HepG2 (cell line): ENCODE results near the gene SLC9A4. TPM values are rescaled to one million over a fixed set of nuclear protein-coding genes. Genes with fewer than 3 reads are reported as not detected.

Experiments used
- ATAC-seq: fragments of 200-7000 bp; cut with Tn5 transposase; 3 replicates; pipeline ENCODE4 v1.9.1; 2020; ENCODE audit warnings: mild to moderate bottlenecking, moderate library complexity
- BruUV-seq: library from RNA; stranded (reverse); fragments of 400-500 nt; replicated peaks from 2 replicates; lab custom pipeline; 2021; lab: Mats Ljungman, UMichigan
- CTCF ChIA-PET: fragments of 300-600 bp; formaldehyde crosslinking; extraction: SDS; loops from one replicate; lab custom pipeline; 2021; ENCODE audit warnings: low total read pairs, inconsistent platforms, low intra/inter-chr PET ratio; lab: Yijun Ruan, JAX
- POLR2A ChIA-PET: fragments of 350-600 bp; sonication (Branson Sonifier 250); formaldehyde crosslinking; loops from one replicate; lab custom pipeline; 2020; ENCODE audit warnings: antibody characterized with exemption, inconsistent platforms; lab: Yijun Ruan, JAX
- DNase-seq: peaks from one replicate; pipeline ENCODE4 v3.0.0-alpha.2; 2015; ENCODE audit warnings: low spot score
- FAIRE-seq: peaks from 3 replicates; lab custom pipeline; 2011; peaks lifted over from hg19 to GRCh38; lab: Jason Lieb, UNC
- H2AFZ ChIP-seq: one replicate; pipeline ENCODE4 v1.6.1; 2011; ENCODE audit warnings: low read length, inconsistent platforms
- H3K27ac ChIP-seq: fragments of 300-600 bp; 3 replicates; pipeline ENCODE4 v1.8.0; 2011; ENCODE audit warnings: mixed run types, mild to moderate bottlenecking, mixed read lengths, low read length, inconsistent platforms; ENCODE audit not compliant: insufficient read depth; ENCODE audit errors: extremely low read length
- H3K27me3 ChIP-seq, 2 experiments: fragments of 200-600 bp in 1 of 2; 2 replicates in 1 of 2; 3 replicates in 1 of 2; pipeline versions ENCODE4 v1.6.0 to v1.8.0; 2011; ENCODE audit warnings: low read length in 2 of 2, mild to moderate bottlenecking in 2 of 2, moderate library complexity in 2 of 2, inconsistent platforms in 1 of 2; ENCODE audit not compliant: insufficient read depth in 2 of 2, control insufficient read depth in 1 of 2
- H3K36me3 ChIP-seq, 2 experiments: fragments of 200-600 bp in 1 of 2; replicated peaks in 1 of 2; 2 replicates in 1 of 2; 3 replicates in 1 of 2; pipeline versions ENCODE4 v1.5.1 to v1.8.0; 2011; ENCODE audit warnings: low read length in 2 of 2, inconsistent platforms in 1 of 2; ENCODE audit not compliant: insufficient read depth in 2 of 2, control insufficient read depth in 1 of 2
- H3K4me1 ChIP-seq: 2 replicates; pipeline ENCODE4 v1.5.1; 2012; ENCODE audit warnings: low read length, inconsistent platforms; ENCODE audit not compliant: insufficient read depth
- H3K4me2 ChIP-seq: 2 replicates; pipeline ENCODE4 v1.6.0; 2011; ENCODE audit warnings: low read depth, low read length, inconsistent platforms
- H3K4me3 ChIP-seq, 3 experiments: fragments of 200-600 bp in 1 of 3; sonication (generic), shearing (Covaris generic) in 1 of 3; replicated peaks in 1 of 3; 2 replicates each; pipeline ENCODE4 v1.5.1; 2011 to 2016; ENCODE audit warnings: low read length in 3 of 3, inconsistent platforms in 2 of 3, low read depth in 2 of 3, mild to moderate bottlenecking in 2 of 3, control low read depth in 1 of 3, mixed read lengths in 1 of 3; ENCODE audit not compliant: insufficient read depth in 1 of 3
- H3K79me2 ChIP-seq: one replicate; pipeline ENCODE4 v1.6.1; 2011; ENCODE audit warnings: low read length, inconsistent platforms; ENCODE audit not compliant: insufficient read depth
- H3K9ac ChIP-seq: 2 replicates; pipeline ENCODE4 v1.6.0; 2011; ENCODE audit warnings: mild to moderate bottlenecking, low read depth, low read length, inconsistent platforms; ENCODE audit not compliant: insufficient read depth
- H3K9me3 ChIP-seq: 2 replicates; pipeline ENCODE4 v1.5.1; 2012; ENCODE audit warnings: mild to moderate bottlenecking, low read length
- H4K20me1 ChIP-seq: 2 replicates; pipeline ENCODE4 v1.6.0; 2011; ENCODE audit warnings: inconsistent platforms, mild to moderate bottlenecking, low read length, moderate library complexity; ENCODE audit not compliant: insufficient read depth
- FOXM1 ChIP-seq: sonication (generic); formaldehyde crosslinking; IDR thresholded peaks from 2 replicates; pipeline ENCODE4 v1.5.0; 2020; ENCODE audit warnings: missing genetic modification reagents
- HNRNPK ChIP-seq: fragments of 200-400 bp; formaldehyde crosslinking; IDR thresholded peaks from 2 replicates; pipeline ENCODE4 v1.6.1; 2018; ENCODE audit warnings: low read length, low read depth, moderate library complexity, mild to moderate bottlenecking; ENCODE audit not compliant: poor library complexity, severe bottlenecking
- NR2C2 ChIP-seq: sonication (generic); formaldehyde crosslinking; IDR thresholded peaks from 2 replicates; pipeline ENCODE4 v1.4.0; 2020; ENCODE audit warnings: missing genetic modification reagents, mild to moderate bottlenecking, moderate library complexity, borderline replicate concordance
- SMC3 ChIP-seq: IDR thresholded peaks from 2 replicates; pipeline ENCODE4 v1.6.1; 2011; ENCODE audit warnings: low read length, improper control_type of control experiment
- U2AF1 ChIP-seq: fragments of 200-400 bp; formaldehyde crosslinking; optimal IDR thresholded peaks from 2 replicates; pipeline ENCODE3; 2017; ENCODE audit warnings: mild to moderate bottlenecking, low read depth, low read length
- ZNF225 ChIP-seq: sonication (generic); formaldehyde crosslinking; IDR thresholded peaks from 2 replicates; pipeline ENCODE4 v1.4.0; 2020; ENCODE audit warnings: mild to moderate bottlenecking, missing genetic modification reagents
- ZNF256 ChIP-seq: sonication (generic); formaldehyde crosslinking; conservative IDR thresholded peaks from 2 replicates; pipeline ENCODE4 v1.4.0; 2020; ENCODE audit warnings: missing genetic modification reagents
- ZNF292 ChIP-seq: sonication (generic); formaldehyde crosslinking; IDR thresholded peaks from 2 replicates; pipeline ENCODE4 v1.8.1; 2022; ENCODE audit warnings: mild to moderate bottlenecking, low read depth, missing genetic modification reagents, borderline replicate concordance
- ZNF567 ChIP-seq: sonication (generic); formaldehyde crosslinking; IDR thresholded peaks from 2 replicates; pipeline ENCODE4 v1.8.1; 2023; ENCODE audit warnings: mild to moderate bottlenecking, missing genetic modification reagents, borderline replicate concordance
- WGBS: methylation state at CpG from one replicate; pipeline ENCODE4 v1.1.6; 2017; ENCODE audit warnings: low lambda C conversion rate; 5-methylcytosine and 5-hydroxymethylcytosine counted together
- in situ Hi-C: cut with HindIII; loops from 2 replicates; pipeline ENCODE4 v1.10.0; 2017; ENCODE audit warnings: low pct_unique_long_range_greater_than_20kb; ENCODE audit not compliant: extremely low pct_ligation_motif_present
- intact Hi-C: fragments of 100-400 bp; cut with micrococcal nuclease; formaldehyde crosslinking; loops from one replicate; pipeline ENCODE4 v1.10.0; 2022; ENCODE audit not compliant: unreplicated experiment
- polyA plus RNA-seq, 8 experiments: library from polyadenylated mRNA; depleted of rRNA in 3 of 8; stranded (reverse) in 7 of 8; unstranded in 1 of 8; fragments of >200 nt; fragmentation: Illumina TruSeq in 4 of 8; extraction: Trizol in 4 of 8; gene quantifications; 2 replicates each; pipeline versions ENCODE4 v1.2.1 to v1.2.3, GENCODE V29; 2011 to 2016; ENCODE audit warnings: low read depth in 4 of 8, missing spikeins in 1 of 8, mixed read lengths in 1 of 8; ENCODE audit not compliant: insufficient read depth in 1 of 8
- total RNA-seq, 5 experiments: library from RNA; depleted of rRNA; stranded (reverse); fragments of >200 nt; fragmentation: Illumina TruSeq; extraction: Trizol; gene quantifications; 2 replicates each; pipeline ENCODE4 v1.2.3, GENCODE V29; 2016; ENCODE audit warnings: low read depth in 1 of 5
- TF ChIP-seq, protein P1 (sequence below): sonication (generic); formaldehyde crosslinking; IDR thresholded peaks from 2 replicates; pipeline ENCODE4 v1.5.1; 2020; ENCODE audit warnings: mild to moderate bottlenecking, missing genetic modification reagents, moderate library complexity
- TF ChIP-seq, protein P2 (sequence below): IDR thresholded peaks from 2 replicates; pipeline ENCODE4 v1.6.1; 2016; ENCODE audit warnings: low read depth, control low read depth

SLC9A4 gene
- total and polyA plus RNA-seq, 2 of the 13 experiments (the other 11 are each of a cell fraction or from before 2014, with no cell fraction given): not detected

DNA sequence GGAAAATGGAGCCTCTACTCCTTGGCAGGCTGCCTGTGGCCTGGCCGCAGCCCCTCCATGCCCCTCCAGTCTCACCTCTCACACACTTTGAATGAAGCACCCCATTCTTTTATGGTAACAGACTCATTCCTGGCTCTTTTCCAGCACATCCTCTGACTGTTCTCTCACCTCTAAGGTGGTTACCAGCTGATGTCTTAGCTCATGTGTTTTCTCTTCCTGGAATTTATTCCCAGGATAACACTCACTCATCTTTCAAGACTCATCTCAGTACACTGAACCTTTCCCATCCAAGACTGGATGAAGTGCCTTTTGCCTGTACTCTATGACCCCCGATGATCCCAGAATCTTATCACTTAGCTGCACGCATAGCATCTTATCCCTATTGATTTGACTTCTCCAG, 50.6 kb downstream of the SLC9A4 start:
- intact Hi-C loops (loop anchor here (5.0 kb wide), 1 partner anchor 279 kb away; no protein-coding TSS in a partner anchor), in situ Hi-C loops (no loop called here)
- 50% methylated on average over 3 of the region's 3 CpGs for WGBS
- H3K4me3 ChIP-seq: no peak overlapping the region
- ATAC-seq (no peak), FAIRE-seq (no peak), DNase-seq (no peak)
- H2AFZ ChIP-seq: no peak overlapping the region
- H4K20me1 ChIP-seq: no peaks in the 10 kb centered on the region
- H3K9ac ChIP-seq: no peak overlapping the region
- H3K4me2 ChIP-seq: no peak overlapping the region
- no peaks in the 10 kb centered on the region for H3K79me2 ChIP-seq
- no peaks in the 10 kb centered on the region; a peak in 1 of 5 replicates for H3K27me3 ChIP-seq
- H3K27ac ChIP-seq: no peak overlapping the region
- no TSS peak for BruUV-seq
- H3K4me1 ChIP-seq: peaks cover 16% of the 10 kb centered on the region
- TF ChIP-seq ZNF292 (CRISPR knock-in tag) (no peak), HNRNPK (no peak), ZNF256 (CRISPR knock-in tag) (no peak), NR2C2 (CRISPR knock-in tag) (no peak), FOXM1 (CRISPR knock-in tag) (no peak), SMC3 (no peak), U2AF1 (no peak), ZNF225 (CRISPR knock-in tag) (no peak), ZNF567 (no peak)
- TF ChIP-seq, protein P1, sequence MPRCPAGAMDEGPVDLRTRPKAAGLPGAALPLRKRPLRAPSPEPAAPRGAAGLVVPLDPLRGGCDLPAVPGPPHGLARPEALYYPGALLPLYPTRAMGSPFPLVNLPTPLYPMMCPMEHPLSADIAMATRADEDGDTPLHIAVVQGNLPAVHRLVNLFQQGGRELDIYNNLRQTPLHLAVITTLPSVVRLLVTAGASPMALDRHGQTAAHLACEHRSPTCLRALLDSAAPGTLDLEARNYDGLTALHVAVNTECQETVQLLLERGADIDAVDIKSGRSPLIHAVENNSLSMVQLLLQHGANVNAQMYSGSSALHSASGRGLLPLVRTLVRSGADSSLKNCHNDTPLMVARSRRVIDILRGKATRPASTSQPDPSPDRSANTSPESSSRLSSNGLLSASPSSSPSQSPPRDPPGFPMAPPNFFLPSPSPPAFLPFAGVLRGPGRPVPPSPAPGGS (CRISPR knock-in tag): no peak
- TF ChIP-seq, protein P2, sequence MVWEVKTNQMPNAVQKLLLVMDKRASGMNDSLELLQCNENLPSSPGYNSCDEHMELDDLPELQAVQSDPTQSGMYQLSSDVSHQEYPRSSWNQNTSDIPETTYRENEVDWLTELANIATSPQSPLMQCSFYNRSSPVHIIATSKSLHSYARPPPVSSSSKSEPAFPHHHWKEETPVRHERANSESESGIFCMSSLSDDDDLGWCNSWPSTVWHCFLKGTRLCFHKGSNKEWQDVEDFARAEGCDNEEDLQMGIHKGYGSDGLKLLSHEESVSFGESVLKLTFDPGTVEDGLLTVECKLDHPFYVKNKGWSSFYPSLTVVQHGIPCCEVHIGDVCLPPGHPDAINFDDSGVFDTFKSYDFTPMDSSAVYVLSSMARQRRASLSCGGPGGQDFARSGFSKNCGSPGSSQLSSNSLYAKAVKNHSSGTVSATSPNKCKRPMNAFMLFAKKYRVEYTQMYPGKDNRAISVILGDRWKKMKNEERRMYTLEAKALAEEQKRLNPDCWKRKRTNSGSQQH: no peak
- ChIA-PET POLR2A (no interaction called here), CTCF (no interaction called here)
- H3K36me3 ChIP-seq: no peaks in the 10 kb centered on the region
- H3K9me3 ChIP-seq: no peaks in the 10 kb centered on the region
